Tibial nerve (tissue), 4 donors: ENCODE results near the gene LEAP2. TPM values are rescaled to one million over a fixed set of nuclear protein-coding genes. Genes with fewer than 3 reads are reported as not detected.
A peak's percentile ranks its signal among the peaks of the same experiment; 100 is the strongest.

Experiments
- DNase-seq, 2 donors: peaks; one replicate each; pipeline ENCODE4 v3.0.0-alpha.2; 2019; ENCODE audit warnings: low spot score in 2 of 2
- H3K27ac ChIP-seq, 4 donors: fragments of 200-600 bp; sonication (generic) in 3 of 4; one replicate each; pipeline ENCODE4 v1.5.1; 2017 to 2019; ENCODE audit warnings: mild to moderate bottlenecking in 1 of 4
- H3K27me3 ChIP-seq, 2 donors: fragments of 200-600 bp; sonication (generic) in 1 of 2; one replicate each; pipeline versions ENCODE4 v1.5.1 to v1.6.0; 2017 to 2019
- H3K36me3 ChIP-seq, 3 donors: fragments of 200-600 bp; sonication (generic); one replicate each; pipeline ENCODE4 v1.5.1; 2018 to 2019
- H3K4me1 ChIP-seq, 4 donors: fragments of 200-600 bp; sonication (generic) in 3 of 4; one replicate each; pipeline ENCODE4 v1.5.1; 2017 to 2019
- H3K4me3 ChIP-seq, 4 donors: fragments of 200-600 bp; sonication (generic) in 3 of 4; one replicate each; pipeline ENCODE4 v1.5.1; 2017 to 2019; ENCODE audit warnings: mild to moderate bottlenecking in 1 of 4, moderate library complexity in 1 of 4
- H3K9me3 ChIP-seq, 4 donors: fragments of 200-600 bp; sonication (generic) in 3 of 4; one replicate each; pipeline ENCODE4 v1.5.1; 2017 to 2019
- EP300 ChIP-seq, 2 donors: sonication (generic); formaldehyde crosslinking; IDR thresholded peaks; one replicate each; pipeline ENCODE4 v1.6.1; 2017; ENCODE audit warnings: antibody characterized with exemption in 2 of 2, mild to moderate bottlenecking in 1 of 2
- POLR2A ChIP-seq, 2 donors: fragments of 450-650 bp; IDR thresholded peaks; one replicate each; pipeline ENCODE4 v1.6.1; 2017; ENCODE audit warnings: antibody characterized with exemption in 2 of 2, mild to moderate bottlenecking in 2 of 2, moderate library complexity in 2 of 2
- WGBS, 2 donors: methylation state at CpG; one replicate each; pipeline ENCODE4 v1.1.5; 2018; 5-methylcytosine and 5-hydroxymethylcytosine counted together
- total RNA-seq, 4 donors: library from RNA; depleted of rRNA; stranded (reverse); fragments of >200 nt; gene quantifications; one replicate each; pipeline ENCODE4 v1.1.0, GENCODE V29; 2016
- TF ChIP-seq, protein P1 (sequence below), 5 experiments: fragments of 200-600 bp in 3 of 5; fragments of 450-650 bp in 2 of 5; sonication (generic) in 3 of 5; IDR thresholded peaks; one replicate each; pipeline ENCODE4 v1.5.1; 2016 to 2019; ENCODE audit warnings: antibody characterized with exemption in 5 of 5, mild to moderate bottlenecking in 3 of 5, moderate library complexity in 2 of 5

Gene LEAP2
- total RNA-seq, 4 donors from 2014 or later, result 1.7 to 3.9 (median 2.5) TPM

DNA sequence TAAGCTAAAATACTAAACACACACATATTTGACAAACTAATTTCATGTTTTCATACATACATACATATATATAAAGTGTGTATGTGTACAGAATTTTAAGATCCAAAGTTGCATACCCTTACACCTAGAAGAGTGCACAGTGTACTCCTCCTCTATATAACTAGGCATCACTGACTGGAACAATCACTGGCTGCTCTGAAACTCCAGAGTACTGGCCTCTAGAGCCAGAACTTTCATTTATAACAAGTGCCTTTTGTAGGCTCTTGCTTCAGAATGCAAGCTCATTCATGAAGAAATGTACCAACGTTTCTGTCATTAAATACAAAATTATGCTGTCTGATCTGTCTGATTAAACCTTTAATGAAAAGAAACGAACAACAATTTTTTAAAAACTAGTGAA is 4.0 kb downstream of the LEAP2 start:
- no peak overlapping the region for H3K27ac ChIP-seq
- peaks cover 2 to 57% (median 6%) of the 10 kb centered on the region in 3 donors for H3K36me3 ChIP-seq
- H3K4me1 ChIP-seq, result no peaks in the 10 kb centered on the region
- H3K27me3 ChIP-seq, result no peaks in the 10 kb centered on the region
- no peaks in the 10 kb centered on the region for H3K9me3 ChIP-seq
- TF ChIP-seq, protein P1, sequence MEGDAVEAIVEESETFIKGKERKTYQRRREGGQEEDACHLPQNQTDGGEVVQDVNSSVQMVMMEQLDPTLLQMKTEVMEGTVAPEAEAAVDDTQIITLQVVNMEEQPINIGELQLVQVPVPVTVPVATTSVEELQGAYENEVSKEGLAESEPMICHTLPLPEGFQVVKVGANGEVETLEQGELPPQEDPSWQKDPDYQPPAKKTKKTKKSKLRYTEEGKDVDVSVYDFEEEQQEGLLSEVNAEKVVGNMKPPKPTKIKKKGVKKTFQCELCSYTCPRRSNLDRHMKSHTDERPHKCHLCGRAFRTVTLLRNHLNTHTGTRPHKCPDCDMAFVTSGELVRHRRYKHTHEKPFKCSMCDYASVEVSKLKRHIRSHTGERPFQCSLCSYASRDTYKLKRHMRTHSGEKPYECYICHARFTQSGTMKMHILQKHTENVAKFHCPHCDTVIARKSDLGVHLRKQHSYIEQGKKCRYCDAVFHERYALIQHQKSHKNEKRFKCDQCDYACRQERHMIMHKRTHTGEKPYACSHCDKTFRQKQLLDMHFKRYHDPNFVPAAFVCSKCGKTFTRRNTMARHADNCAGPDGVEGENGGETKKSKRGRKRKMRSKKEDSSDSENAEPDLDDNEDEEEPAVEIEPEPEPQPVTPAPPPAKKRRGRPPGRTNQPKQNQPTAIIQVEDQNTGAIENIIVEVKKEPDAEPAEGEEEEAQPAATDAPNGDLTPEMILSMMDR (IDR thresholded peaks at IDR 0.05), result no peak
- TF ChIP-seq EP300 (IDR thresholded peaks at IDR 0.05) (no peak), POLR2A (IDR thresholded peaks at IDR 0.05) (no peak)
- no peak overlapping the region for H3K4me3 ChIP-seq
- DNase-seq, result no peak
- 53 to 61% methylated on average over 2 of the region's 2 CpGs for WGBS, 2 donors

DNA sequence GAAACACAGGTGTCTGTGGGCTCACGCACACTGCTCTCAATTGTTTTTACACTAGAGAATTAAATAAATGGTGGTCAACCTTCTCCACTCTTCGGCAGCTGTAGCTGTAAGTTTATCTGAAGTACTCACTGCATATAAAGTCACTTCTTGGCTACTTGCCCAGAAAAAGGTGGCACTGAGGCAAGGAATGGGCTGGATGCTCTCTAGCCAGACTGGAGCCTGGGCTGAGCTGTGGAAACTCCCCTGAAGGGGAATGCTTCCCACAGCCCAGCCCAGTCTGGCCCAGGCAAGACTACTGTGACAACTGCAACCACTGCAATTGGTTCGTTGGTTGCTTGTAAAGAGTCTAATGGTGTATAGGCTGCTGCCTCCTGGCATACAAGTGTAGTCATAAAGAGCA is 4.5 kb downstream of the LEAP2 start:
- TF ChIP-seq, protein P1 (IDR thresholded peaks at IDR 0.05), result no peak
- TF ChIP-seq POLR2A (IDR thresholded peaks at IDR 0.05) (no peak), EP300 (IDR thresholded peaks at IDR 0.05) (no peak)
- H3K4me1 ChIP-seq, result peaks cover 0 to 1% (median 0%) of the 10 kb centered on the region in 4 donors
- 62 to 63% methylated on average over 3 of the region's 3 CpGs for WGBS, 2 donors
- H3K27me3 ChIP-seq, result no peaks in the 10 kb centered on the region
- no peak for DNase-seq
- H3K27ac ChIP-seq, result no peak overlapping the region
- peaks cover 2 to 57% (median 6%) of the 10 kb centered on the region in 3 donors for H3K36me3 ChIP-seq
- no peaks in the 10 kb centered on the region for H3K9me3 ChIP-seq
- H3K4me3 ChIP-seq, result no peak overlapping the region

DNA sequence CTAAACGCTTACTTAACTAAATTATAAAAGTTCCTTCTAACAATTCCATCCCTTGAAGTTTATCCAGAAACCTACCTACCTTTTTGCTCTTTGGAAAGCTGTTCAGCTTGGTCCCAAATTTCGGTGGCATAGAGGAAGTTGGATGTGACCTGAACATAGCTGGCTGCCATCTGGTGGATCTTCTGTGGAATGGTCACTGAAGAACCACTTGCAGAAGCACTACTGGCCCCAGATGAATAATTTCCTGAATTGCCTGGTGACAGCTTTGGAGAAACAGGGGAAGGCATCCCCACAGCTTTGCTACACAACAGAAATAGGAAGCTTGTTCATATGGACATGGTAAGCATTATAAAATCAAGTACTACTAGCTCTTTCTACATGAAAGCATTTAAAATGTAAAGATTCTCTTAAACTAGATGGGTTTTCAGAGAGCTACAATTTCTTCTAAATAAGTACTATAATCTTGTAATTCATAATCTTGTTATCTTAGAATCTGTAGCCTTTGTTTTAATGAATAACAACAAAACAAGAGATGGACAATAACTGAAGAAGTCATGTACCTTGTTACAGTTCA is 9.9 kb downstream of the LEAP2 start:
- peaks cover 4 to 81% (median 12%) of the 10 kb centered on the region in 3 donors for H3K36me3 ChIP-seq
- H3K9me3 ChIP-seq, result no peaks in the 10 kb centered on the region
- H3K4me3 ChIP-seq, result no peak overlapping the region
- TF ChIP-seq EP300 (IDR thresholded peaks at IDR 0.05), result no peak
- TF ChIP-seq, protein P1 (IDR thresholded peaks at IDR 0.05), result peak; percentile 49 to 61 (median 52)
- H3K27me3 ChIP-seq, result no peaks in the 10 kb centered on the region
- peak in 1 of 2 donors; percentile 18 for DNase-seq
- 41 to 44% methylated on average over 2 of the region's 2 CpGs for WGBS, 2 donors
- H3K27ac ChIP-seq, result no peak overlapping the region
- H3K4me1 ChIP-seq, result peaks cover 0 to 11% (median 0%) of the 10 kb centered on the region in 4 donors

DNA sequence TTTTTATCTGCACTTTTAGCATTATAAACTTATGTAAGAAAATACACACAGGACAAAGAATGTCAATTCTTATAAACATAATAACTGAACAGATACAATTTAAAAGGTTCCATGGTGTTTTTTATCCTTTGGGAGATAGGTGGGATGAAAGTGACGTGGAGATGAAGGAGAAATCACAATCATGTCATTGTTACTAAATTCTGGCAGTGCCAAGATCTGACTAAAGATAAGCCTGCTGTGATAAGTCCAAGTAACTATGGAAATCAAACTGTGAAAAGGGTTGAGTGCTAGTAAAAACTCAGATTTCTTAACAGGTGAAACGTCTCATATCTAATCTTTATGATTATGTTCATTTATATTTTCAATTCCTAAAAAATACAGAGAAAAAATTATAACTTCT is 11.1 kb downstream of the LEAP2 start:
- Histone ChIP-seq H3K27me3 (no peaks in the 10 kb centered on the region), H3K4me1 (peaks cover 0 to 11% (median 0%) of the 10 kb centered on the region in 4 donors), H3K36me3 (peaks cover 4 to 87% (median 16%) of the 10 kb centered on the region in 3 donors), H3K27ac (no peak overlapping the region), H3K4me3 (no peak overlapping the region), H3K9me3 (no peaks in the 10 kb centered on the region)
- TF ChIP-seq EP300 (IDR thresholded peaks at IDR 0.05) (no peak), POLR2A (IDR thresholded peaks at IDR 0.05) (no peak)
- TF ChIP-seq, protein P1 (IDR thresholded peaks at IDR 0.05), result no peak
- no peak for DNase-seq
- 61% methylated on average over 2 of the region's 2 CpGs for WGBS, 2 donors

DNA sequence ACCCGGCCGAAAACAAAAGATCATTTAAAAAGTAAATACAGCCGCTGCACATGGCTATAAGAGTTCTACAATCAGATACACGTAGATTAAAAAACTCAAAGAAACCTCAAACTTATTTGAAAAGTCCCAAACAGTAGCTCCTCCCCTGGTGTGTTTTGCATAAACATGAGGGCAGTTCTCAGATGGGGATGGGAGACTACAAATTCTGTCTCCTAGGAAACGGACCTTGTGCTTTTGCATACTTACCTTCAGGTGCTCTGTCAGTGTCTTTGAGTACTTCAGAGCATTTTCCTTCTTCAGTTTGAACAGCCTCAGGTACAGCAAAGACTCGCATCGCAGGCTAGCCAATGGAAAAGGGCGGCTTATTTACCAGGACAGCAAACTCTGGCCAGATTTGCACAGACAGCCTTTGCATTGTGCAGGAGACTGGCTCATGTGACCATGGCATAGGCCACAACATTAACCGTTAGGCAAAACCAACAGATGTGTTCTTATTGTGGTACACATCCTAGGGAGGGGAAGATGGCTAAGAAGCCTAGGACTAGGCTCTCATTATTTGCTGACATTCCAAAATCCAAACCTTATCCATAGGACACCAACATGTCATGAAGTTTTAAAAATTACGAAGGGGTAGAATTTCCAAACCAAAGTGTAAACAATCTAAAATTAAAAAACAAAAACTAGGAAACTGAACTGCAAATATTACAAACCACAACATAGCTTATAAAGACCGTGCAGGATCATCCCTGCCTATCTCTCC is 12.8 kb downstream of the LEAP2 start:
- WGBS, 2 donors, result 92 to 93% methylated on average over 11 of the region's 11 CpGs
- Histone ChIP-seq H3K36me3 (peaks cover 3 to 84% (median 13%) of the 10 kb centered on the region in 3 donors), H3K4me1 (peaks cover 0 to 11% (median 0%) of the 10 kb centered on the region in 4 donors), H3K27ac (no peak overlapping the region), H3K9me3 (no peaks in the 10 kb centered on the region), H3K27me3 (no peaks in the 10 kb centered on the region), H3K4me3 (no peak overlapping the region)
- no peak for DNase-seq
- TF ChIP-seq EP300 (IDR thresholded peaks at IDR 0.05), result no peak
- TF ChIP-seq, protein P1 (IDR thresholded peaks at IDR 0.05), result no peak
- no peak for TF ChIP-seq POLR2A (IDR thresholded peaks at IDR 0.05)
